GM12865 (cell line): ENCODE results near the gene CGNL1.

Source experiments
- DNase-seq: peaks from one replicate; pipeline ENCODE4 v3.0.0; 2010; ENCODE audit warnings: low read depth
- H3K4me3 ChIP-seq: 2 replicates; pipeline ENCODE4 v1.5.1; 2011; ENCODE audit warnings: mild to moderate bottlenecking, low read depth, low read length, control low read depth
- CTCF ChIP-seq: IDR thresholded peaks from 2 replicates; pipeline ENCODE4 v1.5.1; 2011; ENCODE audit warnings: low read length, control low read depth, low read depth, inconsistent platforms; ENCODE audit not compliant: insufficient read depth; ENCODE audit errors: missing control alignments

The CGNL1 gene

DNA sequence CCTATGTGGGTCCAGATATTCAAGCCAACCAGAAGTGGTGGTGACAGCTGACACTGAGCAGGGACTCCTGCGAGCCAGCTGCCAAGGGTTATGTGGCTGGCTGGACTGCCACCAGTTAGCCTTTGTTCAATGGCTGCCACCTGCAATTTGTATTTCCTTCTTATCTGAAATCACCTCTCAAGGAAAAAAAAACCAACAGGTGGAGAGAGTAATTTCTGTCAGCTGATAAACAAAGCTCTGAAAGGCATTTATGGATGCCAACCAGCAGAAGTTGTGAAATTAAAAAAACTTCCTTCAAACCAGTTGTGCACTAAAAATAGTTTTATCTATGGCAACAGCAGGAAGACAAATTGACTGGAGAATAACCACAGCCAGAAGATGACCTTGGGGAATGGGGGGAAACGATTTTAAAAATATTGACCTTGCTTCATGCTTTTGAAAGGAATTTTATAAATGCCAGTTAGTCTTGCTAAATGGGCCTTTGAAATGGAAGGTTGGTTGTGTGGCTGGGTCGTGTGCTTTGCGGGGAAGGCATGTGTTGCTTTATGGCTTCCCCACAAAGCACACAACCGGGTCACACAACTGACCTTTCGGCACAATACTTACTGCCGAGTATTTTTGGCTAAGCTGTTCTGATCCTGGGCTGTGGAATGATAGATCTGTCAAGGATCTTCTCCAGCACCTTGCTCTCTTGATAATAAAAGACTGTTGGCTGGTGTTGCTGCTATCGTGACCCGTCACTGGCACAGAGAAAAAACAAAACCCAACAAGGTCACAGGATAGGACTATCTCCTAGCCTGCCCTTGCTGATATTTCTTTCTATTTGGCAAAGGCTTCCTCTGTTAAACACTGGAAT lies 218.9 kb downstream of the CGNL1 start:
- no peak for DNase-seq
- no peak for TF ChIP-seq CTCF
- no peak overlapping the region for H3K4me3 ChIP-seq

DNA sequence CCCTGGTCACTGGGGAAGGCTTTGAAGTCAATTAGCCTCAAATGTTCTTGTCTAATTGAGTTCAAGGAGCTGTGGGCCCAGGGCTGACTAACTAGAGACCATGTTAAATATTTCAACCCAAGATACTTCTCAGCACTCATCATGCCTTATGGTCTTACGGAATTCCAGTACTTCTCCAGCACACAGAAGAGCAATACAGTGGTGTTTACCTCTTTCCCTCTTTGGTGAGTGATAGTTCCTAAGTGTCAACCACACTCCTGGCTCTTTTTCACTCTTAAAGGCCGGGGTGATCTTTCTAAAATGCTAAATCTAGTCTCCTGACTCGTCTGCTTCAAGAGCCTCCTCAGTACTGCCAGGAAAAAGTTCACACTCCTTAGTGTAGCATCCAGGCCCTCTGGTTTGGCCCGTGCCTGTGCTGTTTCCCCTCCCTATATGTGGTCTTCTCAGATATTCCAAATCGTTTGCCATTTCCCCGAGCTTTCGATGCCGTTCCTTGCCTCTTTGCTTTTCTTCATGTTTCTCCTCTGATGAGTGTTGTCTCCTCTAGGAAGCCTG lies 220.1 kb downstream of the CGNL1 start:
- no peak overlapping the region for H3K4me3 ChIP-seq
- no peak for DNase-seq
- no peak for TF ChIP-seq CTCF

DNA sequence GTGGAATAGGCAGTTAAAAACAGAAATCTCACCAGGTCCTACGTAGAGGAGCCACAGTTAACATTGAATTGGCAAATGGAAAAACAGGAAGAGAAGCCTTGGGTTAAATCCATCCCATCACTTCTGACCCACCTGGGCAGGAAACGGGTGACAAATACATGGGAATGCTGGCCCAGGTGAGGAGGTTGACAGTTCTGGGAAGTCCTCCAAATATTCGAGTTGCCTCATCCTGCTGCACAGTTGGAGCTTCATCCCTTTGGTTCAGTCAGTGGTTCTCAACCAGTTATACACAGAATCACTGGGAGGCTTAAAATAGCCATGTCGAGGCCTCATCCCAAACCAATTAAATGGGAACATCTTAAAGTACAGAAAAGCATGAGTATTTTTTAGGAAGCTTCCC lies 220.7 kb downstream of the CGNL1 start:
- TF ChIP-seq CTCF: no peak
- no peak overlapping the region for H3K4me3 ChIP-seq
- DNase-seq: no peak

- TF ChIP-seq CTCF: no peak
- no peak overlapping the region for H3K4me3 ChIP-seq
- no peak for DNase-seq
Measured at GRCh38 chr15:57597431-57597830, 221.1 kb downstream of the CGNL1 start.

DNA sequence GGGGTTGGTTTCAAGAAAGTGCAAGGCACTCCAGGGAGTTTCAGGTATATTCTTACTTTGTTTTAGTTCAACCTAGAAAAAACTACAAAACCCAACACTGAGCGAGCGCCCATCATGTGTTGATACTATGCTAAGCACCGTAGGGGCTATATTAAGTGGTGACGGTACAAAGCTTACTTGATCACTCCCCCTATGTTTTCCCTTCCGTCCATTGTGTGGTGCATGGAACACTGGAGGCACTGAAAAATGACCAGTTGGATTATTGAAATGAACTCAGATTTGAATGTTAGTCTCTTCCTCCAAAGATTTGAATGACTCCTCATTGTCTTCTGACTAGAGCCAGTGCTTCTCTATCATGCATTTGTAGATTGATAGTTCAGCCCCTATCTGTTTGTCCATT lies 222.0 kb downstream of the CGNL1 start:
- DNase-seq: no peak
- no peak for TF ChIP-seq CTCF
- H3K4me3 ChIP-seq: no peak overlapping the region

DNA sequence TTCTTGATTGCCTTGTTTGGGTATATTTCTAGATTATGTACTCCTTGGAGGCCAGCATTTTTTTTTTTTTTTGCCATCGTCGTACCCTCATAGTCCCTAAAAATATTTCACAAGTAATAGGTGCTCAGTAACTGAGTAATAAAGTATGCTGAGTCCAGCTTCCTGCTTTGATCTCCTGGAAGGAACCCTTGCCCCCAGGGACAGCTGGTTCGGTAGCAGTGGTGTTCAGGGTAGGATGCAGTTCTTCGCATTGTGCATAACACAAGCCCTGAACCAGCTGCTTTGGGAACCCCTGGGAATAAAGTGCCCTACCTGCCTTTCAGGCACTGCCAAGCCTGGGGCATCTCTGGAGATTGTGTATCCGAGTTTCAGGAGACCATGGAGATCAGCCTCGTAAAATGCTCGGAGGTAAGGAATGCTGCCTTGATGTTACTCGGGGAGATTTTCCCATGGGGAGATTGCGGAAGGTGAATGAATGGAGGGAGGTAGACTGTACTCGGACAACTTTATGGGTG lies 223.0 kb downstream of the CGNL1 start:
- DNase-seq: no peak
- no peak overlapping the region for H3K4me3 ChIP-seq
- TF ChIP-seq CTCF: no peak
